ENCODE results near the gene HS3ST5. TPM values are rescaled to one million over a fixed set of nuclear protein-coding genes. Genes with fewer than 3 reads are reported as not detected.
"Not testable (repeated sequence)": the region's sequence is repeated elsewhere in the genome, so short reads cannot be mapped to it uniquely, and the experiment has no call there.

HS3ST5 gene
- total RNA-seq, 1 experiment from 2014 or later: 8.7 TPM

DNA sequence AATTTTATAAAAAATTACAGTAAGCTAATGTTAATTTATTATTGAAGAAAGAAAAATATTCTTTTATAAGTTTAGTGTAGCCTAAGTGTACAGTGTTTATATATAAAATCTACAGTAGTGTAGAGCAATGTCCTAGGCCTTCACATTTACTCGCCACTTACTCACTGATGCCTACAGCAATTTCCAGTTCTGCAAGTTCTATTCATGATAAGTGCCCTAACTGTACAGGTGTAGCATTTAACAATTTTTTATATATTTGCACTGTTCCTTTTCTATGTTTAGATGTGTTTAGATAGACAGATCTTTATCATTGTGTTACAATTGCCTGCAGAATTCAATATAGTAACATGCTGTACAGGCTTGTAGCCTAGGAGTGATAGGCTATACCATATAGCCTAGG is 291.8 kb downstream of the HS3ST5 start:
- ATAC-seq (no peak), DNase-seq (ENCODE audit: low spot score) (no peak)
- POLR2A ChIA-PET: no interaction called here
- CTCF ChIA-PET: interaction anchor here (0.7 kb wide), 1 partner anchor 47 kb away, joined by 3 read pairs; no protein-coding TSS in a partner anchor
- peaks cover 14% of the 10 kb centered on the region for H3K36me3 Mint-ChIP-seq
- H3K4me3 Mint-ChIP-seq: no peak overlapping the region
- H3K9me3 Mint-ChIP-seq: peaks cover 16% of the 10 kb centered on the region
- no peaks in the 10 kb centered on the region for H3K27me3 Mint-ChIP-seq (ENCODE audit: low read depth)
- TF ChIP-seq PRRX2 (CRISPR knock-in tag; IDR thresholded peaks at IDR 0.05) (no peak), ATF6 (CRISPR knock-in tag; IDR thresholded peaks at IDR 0.05) (no peak), TP53 (CRISPR knock-in tag; IDR thresholded peaks at IDR 0.05) (no peak), KAT7 (CRISPR knock-in tag; IDR thresholded peaks at IDR 0.05; ENCODE audit: borderline replicate concordance) (no peak), HMGXB4 (CRISPR knock-in tag; IDR thresholded peaks at IDR 0.05) (no peak), ZNF281 (CRISPR knock-in tag; IDR thresholded peaks at IDR 0.05) (no peak)
- H3K4me1 Mint-ChIP-seq: peaks cover 23% of the 10 kb centered on the region
- H3K27ac Mint-ChIP-seq: no peak overlapping the region

GRCh38 chr6:114049367-114049966 is 293.4 kb downstream of the HS3ST5 start:
- Mint-ChIP-seq H3K9me3 (peaks cover 16% of the 10 kb centered on the region), H3K27me3 (ENCODE audit: low read depth) (no peaks in the 10 kb centered on the region), H3K4me3 (no peak overlapping the region), H3K27ac (no peak overlapping the region), H3K36me3 (peaks cover 14% of the 10 kb centered on the region), H3K4me1 (peaks cover 9% of the 10 kb centered on the region)
- POLR2A ChIA-PET: no interaction called here
- TF ChIP-seq SOX15 (CRISPR knock-in tag; IDR thresholded peaks at IDR 0.05): no peak
- TF ChIP-seq, protein P1, sequence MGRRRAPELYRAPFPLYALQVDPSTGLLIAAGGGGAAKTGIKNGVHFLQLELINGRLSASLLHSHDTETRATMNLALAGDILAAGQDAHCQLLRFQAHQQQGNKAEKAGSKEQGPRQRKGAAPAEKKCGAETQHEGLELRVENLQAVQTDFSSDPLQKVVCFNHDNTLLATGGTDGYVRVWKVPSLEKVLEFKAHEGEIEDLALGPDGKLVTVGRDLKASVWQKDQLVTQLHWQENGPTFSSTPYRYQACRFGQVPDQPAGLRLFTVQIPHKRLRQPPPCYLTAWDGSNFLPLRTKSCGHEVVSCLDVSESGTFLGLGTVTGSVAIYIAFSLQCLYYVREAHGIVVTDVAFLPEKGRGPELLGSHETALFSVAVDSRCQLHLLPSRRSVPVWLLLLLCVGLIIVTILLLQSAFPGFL (CRISPR knock-in tag; IDR thresholded peaks at IDR 0.05; ENCODE audit: borderline replicate concordance): no peak
- no peak for TF ChIP-seq KAT7 (CRISPR knock-in tag; IDR thresholded peaks at IDR 0.05; ENCODE audit: borderline replicate concordance)
- TF ChIP-seq ZNF219 (CRISPR knock-in tag; IDR thresholded peaks at IDR 0.05; ENCODE audit: borderline replicate concordance): no peak
- TF ChIP-seq JUN (CRISPR knock-in tag; IDR thresholded peaks at IDR 0.05): no peak
- TF ChIP-seq CREM (CRISPR knock-in tag; IDR thresholded peaks at IDR 0.05): no peak
- TF ChIP-seq, protein P2, sequence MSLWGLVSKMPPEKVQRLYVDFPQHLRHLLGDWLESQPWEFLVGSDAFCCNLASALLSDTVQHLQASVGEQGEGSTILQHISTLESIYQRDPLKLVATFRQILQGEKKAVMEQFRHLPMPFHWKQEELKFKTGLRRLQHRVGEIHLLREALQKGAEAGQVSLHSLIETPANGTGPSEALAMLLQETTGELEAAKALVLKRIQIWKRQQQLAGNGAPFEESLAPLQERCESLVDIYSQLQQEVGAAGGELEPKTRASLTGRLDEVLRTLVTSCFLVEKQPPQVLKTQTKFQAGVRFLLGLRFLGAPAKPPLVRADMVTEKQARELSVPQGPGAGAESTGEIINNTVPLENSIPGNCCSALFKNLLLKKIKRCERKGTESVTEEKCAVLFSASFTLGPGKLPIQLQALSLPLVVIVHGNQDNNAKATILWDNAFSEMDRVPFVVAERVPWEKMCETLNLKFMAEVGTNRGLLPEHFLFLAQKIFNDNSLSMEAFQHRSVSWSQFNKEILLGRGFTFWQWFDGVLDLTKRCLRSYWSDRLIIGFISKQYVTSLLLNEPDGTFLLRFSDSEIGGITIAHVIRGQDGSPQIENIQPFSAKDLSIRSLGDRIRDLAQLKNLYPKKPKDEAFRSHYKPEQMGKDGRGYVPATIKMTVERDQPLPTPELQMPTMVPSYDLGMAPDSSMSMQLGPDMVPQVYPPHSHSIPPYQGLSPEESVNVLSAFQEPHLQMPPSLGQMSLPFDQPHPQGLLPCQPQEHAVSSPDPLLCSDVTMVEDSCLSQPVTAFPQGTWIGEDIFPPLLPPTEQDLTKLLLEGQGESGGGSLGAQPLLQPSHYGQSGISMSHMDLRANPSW (CRISPR knock-in tag; conservative IDR thresholded peaks at IDR 0.05; ENCODE audit: low read depth): no peak
- no peak for TF ChIP-seq GABPB1 (CRISPR knock-in tag; IDR thresholded peaks at IDR 0.05)
- TF ChIP-seq, protein P3, sequence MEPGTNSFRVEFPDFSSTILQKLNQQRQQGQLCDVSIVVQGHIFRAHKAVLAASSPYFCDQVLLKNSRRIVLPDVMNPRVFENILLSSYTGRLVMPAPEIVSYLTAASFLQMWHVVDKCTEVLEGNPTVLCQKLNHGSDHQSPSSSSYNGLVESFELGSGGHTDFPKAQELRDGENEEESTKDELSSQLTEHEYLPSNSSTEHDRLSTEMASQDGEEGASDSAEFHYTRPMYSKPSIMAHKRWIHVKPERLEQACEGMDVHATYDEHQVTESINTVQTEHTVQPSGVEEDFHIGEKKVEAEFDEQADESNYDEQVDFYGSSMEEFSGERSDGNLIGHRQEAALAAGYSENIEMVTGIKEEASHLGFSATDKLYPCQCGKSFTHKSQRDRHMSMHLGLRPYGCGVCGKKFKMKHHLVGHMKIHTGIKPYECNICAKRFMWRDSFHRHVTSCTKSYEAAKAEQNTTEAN (CRISPR knock-in tag; IDR thresholded peaks at IDR 0.05): no peak
- TF ChIP-seq TP53 (CRISPR knock-in tag; IDR thresholded peaks at IDR 0.05): no peak
- ATAC-seq (no peak), DNase-seq (ENCODE audit: low spot score) (no peak)
- CTCF ChIA-PET: interaction anchor here (0.7 to 1.9 kb wide), 4 partner anchors 54 to 289 kb away, joined by 3 to 8 read pairs (median 4); no protein-coding TSS in a partner anchor

GRCh38 chr6:114044566-114044965 is 298.3 kb downstream of the HS3ST5 start:
- H3K27ac Mint-ChIP-seq; CTCF ChIA-PET; H3K4me3 Mint-ChIP-seq; DNase-seq (ENCODE audit: low spot score); H3K27me3 Mint-ChIP-seq (ENCODE audit: low read depth); ATAC-seq: not testable (repeated sequence)
- Mint-ChIP-seq H3K9me3 (peaks cover 16% of the 10 kb centered on the region), H3K36me3 (peaks cover 14% of the 10 kb centered on the region), H3K4me1 (peaks cover 11% of the 10 kb centered on the region)
- POLR2A ChIA-PET: interaction anchor here (0.5 kb wide), 1 partner anchor 25 kb away, joined by 3 read pairs; no protein-coding TSS in a partner anchor

Measured in WTC11 (cell line).